Stimulated activated effector memory CD8-positive, alpha-beta T cell treated with anti-CD3 and anti-CD28 coated beads, Interleukin-12 subunit alpha, Interleukin-12 subunit beta, amount 100 ng/mL, for 72 hours (primary cell): ENCODE data around the gene RAB1A.
"Not testable (repeated sequence)": the region's sequence is repeated elsewhere in the genome, so short reads cannot be mapped to it uniquely, and the experiment has no call there.

ENCODE experiments used
- ATAC-seq: fragments of 150-1000 bp; cut with Tn5 transposase; 2 replicates; pipeline ENCODE4 v1.10.0; 2021
- DNase-seq, 2 donors: peaks; one replicate each; pipeline ENCODE4 v3.0.0; 2021 to 2022; ENCODE audit warnings: low spot score in 2 of 2
- H3K27ac Mint-ChIP-seq: one replicate; pipeline ENCODE4 v1.8.0; 2022; ENCODE audit warnings: mild to moderate bottlenecking, mixed read lengths
- H3K36me3 Mint-ChIP-seq: one replicate; pipeline ENCODE4 v1.8.0; 2022; ENCODE audit warnings: mild to moderate bottlenecking, mixed read lengths
- H3K4me1 Mint-ChIP-seq: one replicate; pipeline ENCODE4 v1.8.0; 2022; ENCODE audit warnings: mixed read lengths
- H3K4me3 Mint-ChIP-seq: one replicate; pipeline ENCODE4 v1.8.0; 2022; ENCODE audit warnings: mild to moderate bottlenecking, mixed read lengths
- H3K9me3 Mint-ChIP-seq: one replicate; pipeline ENCODE4 v1.8.0; 2022; ENCODE audit warnings: mixed read lengths

The RAB1A gene

DNA sequence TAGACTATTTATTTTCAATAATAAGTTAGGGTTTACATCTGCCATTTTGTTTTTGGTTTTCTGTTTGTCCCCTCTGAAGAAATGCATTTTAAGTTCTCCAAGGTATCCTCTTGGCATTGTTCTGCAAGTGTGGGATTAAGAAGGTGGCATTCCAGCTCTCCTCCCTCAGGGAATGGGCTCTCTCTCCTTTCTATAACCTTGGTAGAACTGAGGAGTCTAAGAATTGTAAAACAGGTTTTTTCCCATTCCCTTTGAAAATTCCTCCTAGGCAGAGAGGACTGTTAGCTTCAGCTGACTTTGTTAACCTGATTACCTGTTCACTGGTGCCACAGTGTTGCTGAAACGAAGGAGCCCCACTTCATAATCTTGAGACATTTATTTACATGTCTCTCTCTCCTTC lies 26.1 kb upstream of the RAB1A start:
- H3K4me1 Mint-ChIP-seq, result peaks cover 7% of the 10 kb centered on the region
- ATAC-seq, result no peak
- no peaks in the 10 kb centered on the region for H3K36me3 Mint-ChIP-seq
- no peak overlapping the region for H3K4me3 Mint-ChIP-seq
- H3K27ac Mint-ChIP-seq, result no peak overlapping the region
- H3K9me3 Mint-ChIP-seq, result no peaks in the 10 kb centered on the region
- DNase-seq, result no peak

GRCh38 chr2:65153515-65153914 lies 23.6 kb upstream of the RAB1A start:
- Mint-ChIP-seq H3K36me3 (no peaks in the 10 kb centered on the region), H3K4me1 (no peaks in the 10 kb centered on the region), H3K9me3 (no peaks in the 10 kb centered on the region), H3K4me3 (no peak overlapping the region), H3K27ac (no peak overlapping the region)
- ATAC-seq, result no peak
- no peak for DNase-seq

DNA sequence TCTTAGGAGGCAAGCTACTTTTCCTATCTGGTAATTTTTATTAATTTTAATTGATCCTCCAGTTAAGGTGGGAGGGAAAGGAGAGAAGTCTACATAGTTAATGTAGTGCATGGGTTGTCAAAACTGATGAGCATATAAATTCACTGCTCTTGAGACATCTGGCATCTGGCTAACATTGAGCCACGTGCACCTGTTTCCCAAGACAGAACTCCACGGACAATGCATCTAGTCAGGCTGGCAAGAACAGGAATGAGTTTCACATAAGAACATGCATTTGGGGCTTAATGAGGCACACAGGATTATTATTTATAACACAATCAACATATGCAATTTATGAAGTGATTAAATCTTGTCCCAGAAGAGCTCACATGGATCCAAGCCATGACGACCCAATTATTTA lies 16.2 kb upstream of the RAB1A start:
- Mint-ChIP-seq H3K36me3 (no peaks in the 10 kb centered on the region), H3K27ac (no peak overlapping the region), H3K4me3 (no peak overlapping the region), H3K9me3 (no peaks in the 10 kb centered on the region), H3K4me1 (no peaks in the 10 kb centered on the region)
- DNase-seq (no peak), ATAC-seq (no peak)

DNA sequence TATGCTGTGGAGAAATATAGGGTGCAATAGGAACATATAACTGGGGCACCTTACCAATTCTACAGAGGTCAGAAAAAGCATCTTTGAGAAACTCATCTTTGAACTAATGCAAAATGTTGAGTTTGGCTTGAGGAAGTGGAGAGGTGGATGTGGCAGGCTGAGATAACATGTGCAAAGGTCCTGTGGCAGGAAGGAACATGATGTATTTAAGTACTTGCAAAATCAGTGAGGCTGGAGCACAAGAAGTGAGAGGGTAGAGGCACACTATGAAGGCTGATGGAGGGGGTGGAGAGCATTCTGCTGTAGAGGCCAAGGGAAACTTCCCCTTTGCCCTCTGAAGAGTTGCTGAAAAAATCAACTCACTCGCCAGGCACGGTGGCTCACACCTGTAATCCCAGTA lies 14.7 kb upstream of the RAB1A start:
- Mint-ChIP-seq H3K9me3 (no peaks in the 10 kb centered on the region), H3K36me3 (no peaks in the 10 kb centered on the region), H3K27ac (no peak overlapping the region), H3K4me3 (no peak overlapping the region), H3K4me1 (no peaks in the 10 kb centered on the region)
- no peak for ATAC-seq
- DNase-seq, result no peak

DNA sequence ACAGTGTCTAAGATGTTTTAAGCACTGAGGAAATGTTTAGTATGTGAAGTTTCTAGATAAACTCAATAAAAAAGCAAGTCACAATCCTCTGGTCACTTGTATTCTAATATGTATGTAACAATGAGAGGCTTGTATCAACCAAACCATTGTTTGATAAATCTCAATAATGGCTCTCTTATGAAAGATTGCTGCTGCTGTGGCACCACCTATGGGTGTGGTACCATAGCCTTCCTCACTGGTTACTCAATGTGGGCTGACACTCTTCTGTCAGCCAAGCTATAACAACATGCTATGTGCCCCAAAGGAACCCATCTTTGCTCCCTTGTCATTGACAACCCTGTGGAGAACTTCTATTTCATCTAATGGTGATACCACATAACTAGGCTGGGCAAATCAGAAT lies 12.6 kb upstream of the RAB1A start:
- Mint-ChIP-seq H3K4me3 (no peak overlapping the region), H3K36me3 (no peaks in the 10 kb centered on the region), H3K9me3 (no peaks in the 10 kb centered on the region), H3K27ac (no peak overlapping the region), H3K4me1 (no peaks in the 10 kb centered on the region)
- DNase-seq, result no peak
- ATAC-seq, result peak; percentile 60

DNA sequence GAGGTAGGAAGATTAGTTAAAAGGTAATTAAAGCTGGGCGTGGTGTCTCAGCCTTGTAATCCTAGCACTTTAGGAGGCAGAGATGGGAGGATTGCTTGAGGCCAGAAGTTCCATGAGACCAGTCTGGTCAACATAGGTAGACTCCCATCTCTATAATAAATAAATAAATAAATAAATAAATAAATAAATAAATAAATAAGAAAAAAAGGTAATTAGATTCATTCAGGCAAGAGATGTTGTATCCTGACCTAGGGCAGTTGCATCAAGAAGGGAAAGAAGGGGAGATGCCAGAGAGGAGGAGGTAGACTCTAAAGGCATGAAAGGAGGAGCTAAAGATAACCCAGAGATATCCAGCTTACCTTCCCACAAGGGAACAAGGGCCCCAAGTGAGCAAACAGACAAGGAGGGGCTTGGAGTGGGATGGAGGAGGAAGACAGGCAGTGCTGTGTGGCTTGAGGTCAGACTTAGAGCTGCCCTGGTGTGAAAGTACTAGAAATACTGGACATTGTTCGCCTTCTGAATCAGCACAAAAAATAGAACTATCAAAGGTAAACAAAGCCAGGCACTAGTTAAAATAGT lies 7.4 kb upstream of the RAB1A start:
- no peaks in the 10 kb centered on the region for H3K9me3 Mint-ChIP-seq
- no peaks in the 10 kb centered on the region for H3K4me1 Mint-ChIP-seq
- H3K4me3 Mint-ChIP-seq, result no peak overlapping the region
- ATAC-seq (no peak), DNase-seq (no peak)
- H3K36me3 Mint-ChIP-seq, result no peaks in the 10 kb centered on the region
- peak overlapping the region; percentile 10 for H3K27ac Mint-ChIP-seq

DNA sequence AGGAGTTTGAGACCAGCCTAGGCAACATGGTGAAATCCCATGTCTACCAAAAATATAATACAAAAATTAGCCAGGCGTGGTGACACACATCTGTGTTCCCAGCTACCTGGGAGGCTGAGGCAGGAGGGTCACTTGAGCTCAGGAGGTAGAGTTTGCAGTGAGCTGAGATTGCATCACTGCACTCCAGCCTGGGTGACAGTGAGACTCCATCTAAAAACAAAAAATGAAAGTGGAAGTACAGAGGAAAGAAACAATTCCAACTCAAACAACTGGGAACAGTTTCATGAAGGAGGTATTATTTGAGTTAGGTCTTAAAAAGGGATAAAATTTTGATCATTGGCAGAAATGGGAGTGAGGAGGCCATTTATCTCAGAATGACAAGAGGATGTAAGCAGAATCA lies 6.3 kb upstream of the RAB1A start:
- no peak overlapping the region for H3K27ac Mint-ChIP-seq
- ATAC-seq, result no peak

GRCh38 chr2:65134158-65134557 lies 4.3 kb upstream of the RAB1A start:
- Mint-ChIP-seq H3K36me3 (peaks cover 11% of the 10 kb centered on the region), H3K4me3 (no peak overlapping the region), H3K9me3 (no peaks in the 10 kb centered on the region), H3K4me1 (peaks cover 10% of the 10 kb centered on the region), H3K27ac (no peak overlapping the region)
- ATAC-seq (no peak), DNase-seq (no peak)

More for the DNA sequence above, 6.3 kb upstream of the RAB1A start:
- Mint-ChIP-seq H3K36me3 (no peaks in the 10 kb centered on the region), H3K9me3 (no peaks in the 10 kb centered on the region), H3K4me1 (peaks cover 2% of the 10 kb centered on the region), H3K4me3 (no peak overlapping the region)
- no peak for DNase-seq

DNA sequence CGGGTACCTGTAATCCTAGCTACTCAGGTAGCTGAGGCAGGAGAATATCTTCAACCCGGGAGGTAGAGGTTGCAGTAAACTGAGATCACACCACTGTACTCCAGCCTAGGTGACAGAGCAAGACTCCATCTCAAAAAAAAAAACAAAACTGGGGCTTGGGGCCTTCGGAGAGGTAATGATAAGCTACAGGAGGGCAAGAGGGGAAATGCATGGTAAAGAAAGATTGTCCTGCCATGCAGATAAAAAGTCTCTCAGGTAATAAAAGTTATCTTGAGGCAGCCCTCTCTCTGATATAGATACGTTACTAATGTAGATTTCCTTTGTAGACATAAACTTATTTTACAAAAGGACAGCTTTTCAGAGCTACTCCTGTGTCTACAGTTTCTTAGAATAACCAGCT lies 3.7 kb upstream of the RAB1A start:
- Mint-ChIP-seq H3K36me3 (peaks cover 16% of the 10 kb centered on the region), H3K9me3 (no peaks in the 10 kb centered on the region), H3K4me1 (peaks cover 10% of the 10 kb centered on the region), H3K27ac (no peak overlapping the region), H3K4me3 (no peak overlapping the region)
- DNase-seq, result no peak
- no peak for ATAC-seq

- not testable (repeated sequence) for H3K4me3 Mint-ChIP-seq, H3K9me3 Mint-ChIP-seq, H3K27ac Mint-ChIP-seq, ATAC-seq, DNase-seq
- Mint-ChIP-seq H3K4me1 (peaks cover 15% of the 10 kb centered on the region), H3K36me3 (peaks cover 23% of the 10 kb centered on the region)
Measured at GRCh38 chr2:65132930-65133329, 3.0 kb upstream of the RAB1A start.

- Mint-ChIP-seq H3K4me3 (peak overlapping the region; percentile 93), H3K36me3 (peaks cover 23% of the 10 kb centered on the region), H3K4me1 (peaks cover 32% of the 10 kb centered on the region), H3K9me3 (no peaks in the 10 kb centered on the region), H3K27ac (peak overlapping the region; percentile 99)
- ATAC-seq, result peak; percentile 17
- DNase-seq, result no peak
Measured at GRCh38 chr2:65130664-65131175, 814 bp upstream of the RAB1A start.

DNA sequence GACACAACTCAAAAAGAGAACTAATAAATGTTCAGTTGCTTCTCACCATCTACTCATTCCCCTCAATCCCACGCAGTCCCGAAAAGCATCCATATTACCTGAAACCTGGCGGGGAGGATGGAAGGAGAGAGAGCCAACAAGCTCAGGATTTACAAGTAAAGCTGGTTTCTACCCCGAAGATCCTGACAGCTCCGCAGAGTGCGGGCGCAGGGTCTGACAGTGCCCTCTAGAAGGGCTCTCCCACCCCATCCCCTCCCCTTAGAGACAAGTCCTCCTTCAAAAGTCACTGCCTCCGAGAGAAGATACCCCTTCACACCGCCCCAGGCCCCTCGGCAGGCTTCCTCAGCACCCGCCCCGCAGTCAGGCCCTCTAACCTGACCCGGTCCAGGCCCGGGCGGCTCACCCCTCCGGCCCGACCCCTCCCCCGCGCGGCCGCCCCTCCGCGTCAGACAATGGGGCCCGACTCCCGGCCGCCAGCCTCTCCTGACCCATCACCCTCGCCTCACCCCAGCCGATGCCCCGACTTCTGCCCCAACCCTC lies 550 bp downstream of the RAB1A start:
- peaks cover 31% of the 10 kb centered on the region for H3K36me3 Mint-ChIP-seq
- DNase-seq, result no peak
- peaks cover 40% of the 10 kb centered on the region for H3K4me1 Mint-ChIP-seq
- H3K27ac Mint-ChIP-seq, result peak overlapping the region; percentile 99
- H3K4me3 Mint-ChIP-seq, result peak overlapping the region; percentile 93
- peak; percentile 14 for ATAC-seq
- no peaks in the 10 kb centered on the region for H3K9me3 Mint-ChIP-seq

DNA sequence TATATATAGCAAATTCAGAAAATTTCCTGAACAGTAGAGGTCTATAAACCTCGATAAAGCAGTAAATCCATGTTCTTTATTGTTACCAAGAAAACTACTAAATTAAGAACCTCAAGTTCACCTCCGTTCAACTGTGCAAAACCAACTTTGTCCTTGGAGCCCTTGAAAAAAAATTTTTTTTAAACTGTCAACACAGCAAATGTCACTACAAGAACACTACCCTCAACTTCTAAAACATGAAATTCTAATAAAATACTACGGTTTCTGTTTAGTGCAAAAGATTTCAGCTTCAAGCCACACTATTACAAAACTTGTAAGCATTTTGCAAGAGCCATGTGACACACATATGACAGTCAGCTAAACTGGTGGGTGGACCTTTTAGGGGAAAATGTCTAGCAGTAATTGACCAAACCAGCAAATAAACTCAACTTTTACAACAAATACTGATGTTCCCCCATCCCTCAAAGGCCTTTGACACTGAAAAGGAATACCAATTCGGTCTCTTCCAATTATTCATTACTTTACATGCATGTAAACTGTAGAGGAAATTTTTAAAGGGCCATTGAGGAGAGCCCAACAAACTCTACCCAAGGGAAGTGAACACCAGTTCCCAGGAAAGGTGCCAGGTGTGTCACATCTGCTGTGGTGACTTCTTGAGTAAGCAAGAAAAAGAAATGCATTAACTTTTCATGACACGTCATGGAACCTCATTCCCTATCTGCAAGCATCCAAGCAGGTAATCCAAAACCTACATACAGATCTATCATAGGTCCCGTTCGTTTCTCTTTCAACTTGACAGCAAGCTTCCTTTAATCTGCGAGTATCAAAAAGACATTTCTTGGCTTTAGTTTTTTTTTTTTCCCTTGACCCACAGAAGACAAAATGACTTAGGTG lies 1.4 kb downstream of the RAB1A start:
- Mint-ChIP-seq H3K4me3 (peak overlapping the region; percentile 93), H3K9me3 (no peaks in the 10 kb centered on the region), H3K36me3 (peaks cover 35% of the 10 kb centered on the region), H3K4me1 (peaks cover 43% of the 10 kb centered on the region), H3K27ac (peak overlapping the region; percentile 99)
- no peak for DNase-seq
- ATAC-seq, result no peak

- H3K4me1 Mint-ChIP-seq, result peaks cover 56% of the 10 kb centered on the region
Measured at GRCh38 chr2:65125457-65125856, 4.4 kb downstream of the RAB1A start.

GRCh38 chr2:65122313-65122712 lies 7.6 kb downstream of the RAB1A start:
- no peak overlapping the region for H3K4me3 Mint-ChIP-seq

More at GRCh38 chr2:65125457-65125856, 4.4 kb downstream of the RAB1A start:
- not testable (repeated sequence) for H3K27ac Mint-ChIP-seq, DNase-seq, ATAC-seq, H3K9me3 Mint-ChIP-seq
- Mint-ChIP-seq H3K4me3 (peak overlapping the region; percentile 22), H3K36me3 (peaks cover 42% of the 10 kb centered on the region)

More at GRCh38 chr2:65122313-65122712, 7.6 kb downstream of the RAB1A start:
- Mint-ChIP-seq H3K4me1 (peaks cover 70% of the 10 kb centered on the region), H3K27ac (no peak overlapping the region), H3K36me3 (peaks cover 38% of the 10 kb centered on the region), H3K9me3 (no peaks in the 10 kb centered on the region)
- ATAC-seq (no peak), DNase-seq (no peak)
